SK-N-SH treated with all-trans-retinoic acid at 6 μM for 48 hours (cell line): ENCODE results near the gene SNAP25.

ENCODE experiments used
- ATAC-seq: fragments of 200-7000 bp; cut with Tn5 transposase; 3 replicates; pipeline ENCODE4 v1.9.1; 2020; ENCODE audit warnings: mild to moderate bottlenecking, moderate library complexity
- BACH2 ChIP-seq: fragments of 250-450 bp; sonication (Bioruptor Pico); IDR thresholded peaks from 2 replicates; pipeline ENCODE4 v1.9.0; 2021; ENCODE audit warnings: mild to moderate bottlenecking, borderline replicate concordance
- ESRRG ChIP-seq: fragments of 250-450 bp; sonication (Bioruptor Pico); IDR thresholded peaks from 2 replicates; pipeline ENCODE4 v1.6.1; 2021; ENCODE audit warnings: mild to moderate bottlenecking
- ISL1 ChIP-seq: fragments of 250-450 bp; sonication (Bioruptor Pico); IDR thresholded peaks from 2 replicates; pipeline ENCODE4 v2.1.2; 2022; ENCODE audit warnings: mild to moderate bottlenecking, moderate library complexity
- OSR1 ChIP-seq: fragments of 250-450 bp; sonication (Bioruptor Pico); IDR thresholded peaks from 2 replicates; pipeline ENCODE4 v1.8.0; 2022; ENCODE audit warnings: moderate library complexity, mild to moderate bottlenecking, inconsistent platforms
- PPARA ChIP-seq: fragments of 250-450 bp; sonication (Bioruptor Pico); IDR thresholded peaks from 2 replicates; pipeline ENCODE4 v1.5.0; 2020; ENCODE audit warnings: mild to moderate bottlenecking, borderline replicate concordance
- RARB ChIP-seq: fragments of 250-450 bp; sonication (Bioruptor Pico); IDR thresholded peaks from 2 replicates; pipeline ENCODE4 v1.8.0; 2021; ENCODE audit warnings: mild to moderate bottlenecking, moderate library complexity
- SNAI2 ChIP-seq: fragments of 250-450 bp; sonication (Bioruptor Pico); IDR thresholded peaks from 2 replicates; pipeline ENCODE4 v1.5.0; 2020; ENCODE audit warnings: mild to moderate bottlenecking, moderate library complexity
- TCF4 ChIP-seq: fragments of 250-450 bp; sonication (Bioruptor Pico); IDR thresholded peaks from 2 replicates; pipeline ENCODE4 v1.8.0; 2021; ENCODE audit warnings: mild to moderate bottlenecking, moderate library complexity, borderline replicate concordance
- TOX ChIP-seq: fragments of 250-450 bp; sonication (Bioruptor Pico); IDR thresholded peaks from 2 replicates; pipeline ENCODE4 v1.8.0; 2021; ENCODE audit warnings: mild to moderate bottlenecking, moderate library complexity, borderline replicate concordance
- ZC3H10 ChIP-seq: fragments of 250-450 bp; sonication (Bioruptor Pico); IDR thresholded peaks from 2 replicates; pipeline ENCODE4 v1.5.1; 2021; ENCODE audit warnings: mild to moderate bottlenecking, moderate library complexity
- ZFP30 ChIP-seq: fragments of 450-650 bp; formaldehyde crosslinking; IDR thresholded peaks from 2 replicates; pipeline ENCODE4 v1.5.0; 2022; ENCODE audit warnings: mild to moderate bottlenecking, moderate library complexity
- ZNF8 ChIP-seq: fragments of 450-650 bp; formaldehyde crosslinking; IDR thresholded peaks from 2 replicates; pipeline ENCODE4 v1.5.0; 2020; ENCODE audit warnings: mild to moderate bottlenecking, moderate library complexity
- TF ChIP-seq, protein P1 (sequence below): fragments of 250-450 bp; sonication (Bioruptor Pico); IDR thresholded peaks from 2 replicates; pipeline ENCODE4 v1.8.0; 2021; ENCODE audit warnings: low read depth, mild to moderate bottlenecking, moderate library complexity, borderline replicate concordance
- TF ChIP-seq, protein P2 (sequence below): fragments of 250-450 bp; sonication (Bioruptor Pico); IDR thresholded peaks from 2 replicates; pipeline ENCODE4 v1.8.0; 2020; ENCODE audit warnings: mild to moderate bottlenecking, moderate library complexity, borderline replicate concordance
- TF ChIP-seq, protein P3 (sequence below): fragments of 250-450 bp; sonication (Bioruptor Pico); IDR thresholded peaks from 2 replicates; pipeline ENCODE4 v1.5.0; 2020; ENCODE audit warnings: mild to moderate bottlenecking, moderate library complexity
- TF ChIP-seq, protein P4 (sequence below): fragments of 250-450 bp; sonication (Bioruptor Pico); IDR thresholded peaks from 2 replicates; pipeline ENCODE4 v1.5.1; 2020; ENCODE audit warnings: low read depth, mild to moderate bottlenecking, moderate library complexity

SNAP25 gene

DNA sequence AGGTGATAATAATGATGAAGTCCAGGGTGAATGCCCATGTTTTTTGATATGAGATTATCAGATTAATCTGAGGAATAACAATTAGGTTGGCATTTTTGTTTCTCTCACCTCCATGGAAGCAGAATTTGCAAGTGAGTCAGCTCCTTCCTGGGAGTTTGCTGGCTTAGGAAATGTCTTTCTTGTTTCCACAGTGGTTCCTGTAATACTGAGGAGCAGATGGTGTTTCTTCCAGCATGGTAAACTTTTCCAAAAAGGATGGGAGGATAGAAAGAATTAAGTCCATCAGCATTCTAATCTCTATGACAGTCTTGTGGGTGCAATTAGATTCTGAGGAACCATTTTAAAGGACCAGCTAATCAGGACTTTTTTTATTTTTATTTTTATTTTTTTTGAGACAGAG lies 40.5 kb downstream of the SNAP25 start:
- TF ChIP-seq ISL1 (CRISPR knock-in tag) (no peak), ZFP30 (no peak), ZC3H10 (CRISPR knock-in tag) (no peak), BACH2 (CRISPR knock-in tag) (no peak), TOX (CRISPR knock-in tag) (no peak), ZNF8 (CRISPR knock-in tag) (no peak), PPARA (CRISPR knock-in tag) (no peak), TCF4 (CRISPR knock-in tag) (no peak), ESRRG (CRISPR knock-in tag) (no peak), OSR1 (no peak), RARB (no peak)
- TF ChIP-seq, protein P1, sequence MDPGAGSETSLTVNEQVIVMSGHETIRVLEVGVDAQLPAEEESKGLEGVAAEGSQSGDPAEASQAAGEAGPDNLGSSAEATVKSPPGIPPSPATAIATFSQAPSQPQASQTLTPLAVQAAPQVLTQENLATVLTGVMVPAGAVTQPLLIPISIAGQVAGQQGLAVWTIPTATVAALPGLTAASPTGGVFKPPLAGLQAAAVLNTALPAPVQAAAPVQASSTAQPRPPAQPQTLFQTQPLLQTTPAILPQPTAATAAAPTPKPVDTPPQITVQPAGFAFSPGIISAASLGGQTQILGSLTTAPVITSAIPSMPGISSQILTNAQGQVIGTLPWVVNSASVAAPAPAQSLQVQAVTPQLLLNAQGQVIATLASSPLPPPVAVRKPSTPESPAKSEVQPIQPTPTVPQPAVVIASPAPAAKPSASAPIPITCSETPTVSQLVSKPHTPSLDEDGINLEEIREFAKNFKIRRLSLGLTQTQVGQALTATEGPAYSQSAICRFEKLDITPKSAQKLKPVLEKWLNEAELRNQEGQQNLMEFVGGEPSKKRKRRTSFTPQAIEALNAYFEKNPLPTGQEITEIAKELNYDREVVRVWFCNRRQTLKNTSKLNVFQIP (CRISPR knock-in tag): no peak
- TF ChIP-seq, protein P2, sequence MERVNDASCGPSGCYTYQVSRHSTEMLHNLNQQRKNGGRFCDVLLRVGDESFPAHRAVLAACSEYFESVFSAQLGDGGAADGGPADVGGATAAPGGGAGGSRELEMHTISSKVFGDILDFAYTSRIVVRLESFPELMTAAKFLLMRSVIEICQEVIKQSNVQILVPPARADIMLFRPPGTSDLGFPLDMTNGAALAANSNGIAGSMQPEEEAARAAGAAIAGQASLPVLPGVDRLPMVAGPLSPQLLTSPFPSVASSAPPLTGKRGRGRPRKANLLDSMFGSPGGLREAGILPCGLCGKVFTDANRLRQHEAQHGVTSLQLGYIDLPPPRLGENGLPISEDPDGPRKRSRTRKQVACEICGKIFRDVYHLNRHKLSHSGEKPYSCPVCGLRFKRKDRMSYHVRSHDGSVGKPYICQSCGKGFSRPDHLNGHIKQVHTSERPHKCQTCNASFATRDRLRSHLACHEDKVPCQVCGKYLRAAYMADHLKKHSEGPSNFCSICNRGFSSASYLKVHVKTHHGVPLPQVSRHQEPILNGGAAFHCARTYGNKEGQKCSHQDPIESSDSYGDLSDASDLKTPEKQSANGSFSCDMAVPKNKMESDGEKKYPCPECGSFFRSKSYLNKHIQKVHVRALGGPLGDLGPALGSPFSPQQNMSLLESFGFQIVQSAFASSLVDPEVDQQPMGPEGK (CRISPR knock-in tag): no peak
- TF ChIP-seq, protein P3, sequence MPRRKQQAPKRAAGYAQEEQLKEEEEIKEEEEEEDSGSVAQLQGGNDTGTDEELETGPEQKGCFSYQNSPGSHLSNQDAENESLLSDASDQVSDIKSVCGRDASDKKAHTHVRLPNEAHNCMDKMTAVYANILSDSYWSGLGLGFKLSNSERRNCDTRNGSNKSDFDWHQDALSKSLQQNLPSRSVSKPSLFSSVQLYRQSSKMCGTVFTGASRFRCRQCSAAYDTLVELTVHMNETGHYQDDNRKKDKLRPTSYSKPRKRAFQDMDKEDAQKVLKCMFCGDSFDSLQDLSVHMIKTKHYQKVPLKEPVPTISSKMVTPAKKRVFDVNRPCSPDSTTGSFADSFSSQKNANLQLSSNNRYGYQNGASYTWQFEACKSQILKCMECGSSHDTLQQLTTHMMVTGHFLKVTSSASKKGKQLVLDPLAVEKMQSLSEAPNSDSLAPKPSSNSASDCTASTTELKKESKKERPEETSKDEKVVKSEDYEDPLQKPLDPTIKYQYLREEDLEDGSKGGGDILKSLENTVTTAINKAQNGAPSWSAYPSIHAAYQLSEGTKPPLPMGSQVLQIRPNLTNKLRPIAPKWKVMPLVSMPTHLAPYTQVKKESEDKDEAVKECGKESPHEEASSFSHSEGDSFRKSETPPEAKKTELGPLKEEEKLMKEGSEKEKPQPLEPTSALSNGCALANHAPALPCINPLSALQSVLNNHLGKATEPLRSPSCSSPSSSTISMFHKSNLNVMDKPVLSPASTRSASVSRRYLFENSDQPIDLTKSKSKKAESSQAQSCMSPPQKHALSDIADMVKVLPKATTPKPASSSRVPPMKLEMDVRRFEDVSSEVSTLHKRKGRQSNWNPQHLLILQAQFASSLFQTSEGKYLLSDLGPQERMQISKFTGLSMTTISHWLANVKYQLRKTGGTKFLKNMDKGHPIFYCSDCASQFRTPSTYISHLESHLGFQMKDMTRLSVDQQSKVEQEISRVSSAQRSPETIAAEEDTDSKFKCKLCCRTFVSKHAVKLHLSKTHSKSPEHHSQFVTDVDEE (CRISPR knock-in tag): no peak
- TF ChIP-seq, protein P4, sequence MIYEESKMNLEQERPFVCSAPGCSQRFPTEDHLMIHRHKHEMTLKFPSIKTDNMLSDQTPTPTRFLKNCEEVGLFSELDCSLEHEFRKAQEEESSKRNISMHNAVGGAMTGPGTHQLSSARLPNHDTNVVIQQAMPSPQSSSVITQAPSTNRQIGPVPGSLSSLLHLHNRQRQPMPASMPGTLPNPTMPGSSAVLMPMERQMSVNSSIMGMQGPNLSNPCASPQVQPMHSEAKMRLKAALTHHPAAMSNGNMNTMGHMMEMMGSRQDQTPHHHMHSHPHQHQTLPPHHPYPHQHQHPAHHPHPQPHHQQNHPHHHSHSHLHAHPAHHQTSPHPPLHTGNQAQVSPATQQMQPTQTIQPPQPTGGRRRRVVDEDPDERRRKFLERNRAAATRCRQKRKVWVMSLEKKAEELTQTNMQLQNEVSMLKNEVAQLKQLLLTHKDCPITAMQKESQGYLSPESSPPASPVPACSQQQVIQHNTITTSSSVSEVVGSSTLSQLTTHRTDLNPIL (CRISPR knock-in tag): no peak
- ATAC-seq: no peak

DNA sequence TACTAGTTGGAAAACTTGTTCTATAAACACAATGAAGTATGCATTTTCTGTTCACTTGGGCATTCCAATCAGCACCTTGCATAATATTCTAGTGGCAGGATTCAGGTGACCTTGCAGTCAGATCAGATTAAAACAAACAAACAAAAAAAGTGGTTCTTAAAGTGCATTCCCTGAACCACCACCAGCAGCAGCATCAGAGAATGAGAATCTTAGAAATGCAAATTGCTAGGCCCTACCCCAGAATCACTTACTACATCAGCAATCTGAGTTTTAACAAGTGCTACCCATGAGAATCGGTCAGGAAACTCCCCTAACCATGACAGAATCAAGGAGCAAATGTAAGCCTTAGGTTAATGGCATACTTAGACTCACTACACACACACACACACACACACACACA lies 41.7 kb downstream of the SNAP25 start:
- ATAC-seq: no peak
- TF ChIP-seq, protein P4 (CRISPR knock-in tag): no peak
- TF ChIP-seq ISL1 (CRISPR knock-in tag): no peak
- TF ChIP-seq SNAI2 (CRISPR knock-in tag): no peak
- TF ChIP-seq, protein P2 (CRISPR knock-in tag): no peak
- TF ChIP-seq, protein P3 (CRISPR knock-in tag): no peak
